ENCODE data around the gene MTHFD2. TPM values are rescaled to one million over a fixed set of nuclear protein-coding genes. Genes with fewer than 3 reads are reported as not detected.
"Not testable (repeated sequence)": the region's sequence is repeated elsewhere in the genome, so short reads cannot be mapped to it uniquely, and the experiment has no call there.

Gene MTHFD2
- total and polyA plus RNA-seq, 3 donors from 2014 or later, result 19.0 to 39.3 (median 23.2) TPM

- WGBS, 2 donors, result 92% methylated on average over 9 of the region's 9 CpGs
Measured at GRCh38 chr2:74186038-74186437, 12.4 kb upstream of the MTHFD2 start.

DNA sequence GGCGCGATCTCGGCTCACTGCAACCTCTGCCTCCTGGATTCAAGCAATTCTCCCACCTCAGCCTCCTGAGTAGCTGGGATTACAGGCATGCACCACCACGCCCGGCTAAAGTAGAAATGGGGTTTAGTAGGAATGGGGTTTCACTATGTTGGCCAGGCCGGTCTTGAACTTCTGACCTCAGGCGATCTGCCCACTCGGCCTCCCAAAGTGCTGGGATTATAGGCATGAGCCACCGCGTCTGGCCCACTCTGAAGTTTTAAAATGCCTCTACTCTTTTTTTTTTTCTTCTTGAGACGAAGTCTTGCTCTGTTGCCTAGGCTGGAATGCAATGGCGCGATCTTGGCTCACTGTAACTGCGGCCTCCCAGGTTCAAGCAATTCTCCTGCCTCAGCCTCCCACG lies 11.7 kb upstream of the MTHFD2 start:
- H3K4me1 ChIP-seq; DNase-seq; H3K4me3 ChIP-seq; H3K9me3 ChIP-seq; H3K27me3 ChIP-seq; intact Hi-C loops (cut with DNase I; ENCODE audit: low total_unique reads); H3K36me3 ChIP-seq (ENCODE audit: low read depth, missing control alignments); H3K27ac ChIP-seq: not testable (repeated sequence)
- 93 to 96% methylated on average over 15 of the region's 15 CpGs for WGBS, 2 donors

More at GRCh38 chr2:74186038-74186437, 12.4 kb upstream of the MTHFD2 start:
- Histone ChIP-seq H3K4me1 (no peaks in the 10 kb centered on the region), H3K4me3 (no peak overlapping the region), H3K27me3 (no peaks in the 10 kb centered on the region), H3K9me3 (no peaks in the 10 kb centered on the region), H3K36me3 (ENCODE audit: low read depth, missing control alignments) (no peaks in the 10 kb centered on the region), H3K27ac (no peak overlapping the region)
- TF ChIP-seq POLR2A (IDR thresholded peaks at IDR 0.05) (no peak), CTCF (IDR thresholded peaks at IDR 0.05) (no peak)
- DNase-seq, result no peak
- intact Hi-C loops (cut with DNase I; ENCODE audit: low total_unique reads), result no loop called here

DNA sequence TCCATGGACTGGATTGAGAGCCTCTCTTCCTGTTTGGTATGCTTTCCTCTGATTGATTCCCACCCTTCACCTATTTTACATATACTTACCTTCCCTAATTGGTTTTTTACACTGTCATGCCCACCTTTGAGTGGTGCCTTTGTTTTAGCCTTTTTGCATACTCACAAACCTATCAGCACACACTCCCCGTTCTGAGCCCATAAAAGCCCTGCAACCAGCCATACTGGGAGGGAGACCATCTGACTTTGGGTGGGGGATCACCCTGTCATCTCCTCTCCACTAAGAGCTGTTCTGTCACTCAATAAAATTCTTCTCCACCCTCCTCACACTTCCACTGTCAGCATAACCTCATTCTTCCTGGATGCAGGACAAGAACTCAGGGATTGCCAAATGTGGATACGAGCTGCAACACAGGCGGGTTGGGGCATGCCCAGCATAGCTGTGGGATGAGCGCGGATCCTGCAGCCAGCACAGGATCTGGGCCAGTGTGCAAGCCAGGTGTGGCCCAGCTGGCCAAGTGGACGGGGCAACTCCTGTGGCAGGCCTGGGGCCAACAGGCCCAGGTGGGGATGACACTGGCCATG lies 10.3 kb upstream of the MTHFD2 start:
- TF ChIP-seq POLR2A (IDR thresholded peaks at IDR 0.05), result no peak
- Histone ChIP-seq H3K27ac (no peak overlapping the region), H3K27me3 (no peaks in the 10 kb centered on the region), H3K4me3 (no peak overlapping the region), H3K9me3 (no peaks in the 10 kb centered on the region), H3K4me1 (peaks cover 3% of the 10 kb centered on the region), H3K36me3 (ENCODE audit: low read depth, missing control alignments) (no peaks in the 10 kb centered on the region)
- intact Hi-C loops (cut with DNase I; ENCODE audit: low total_unique reads), result no loop called here
- WGBS, 2 donors, result 86 to 93% methylated on average over 4 to 6 of the region's 6 CpGs
- DNase-seq, result no peak

DNA sequence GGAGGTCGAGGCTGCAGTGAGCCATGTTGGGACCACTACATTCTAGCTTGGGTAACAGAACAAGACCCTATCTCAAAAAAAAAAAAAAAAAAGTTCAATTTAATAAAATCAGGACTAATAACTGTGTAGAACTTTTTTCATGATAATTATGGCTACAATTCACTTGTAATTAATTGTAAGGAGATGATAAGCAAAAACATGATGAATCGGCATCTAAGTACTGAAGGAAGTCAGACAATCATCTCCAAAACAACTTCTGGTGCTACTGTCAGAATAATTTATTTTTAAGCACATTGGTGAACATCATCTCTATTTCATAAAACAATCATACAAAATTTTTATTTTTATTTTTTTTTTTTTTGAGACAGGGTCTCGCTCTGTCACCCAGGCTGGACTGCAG lies 9.7 kb upstream of the MTHFD2 start:
- no peaks in the 10 kb centered on the region for H3K27me3 ChIP-seq
- TF ChIP-seq POLR2A (IDR thresholded peaks at IDR 0.05) (no peak), CTCF (IDR thresholded peaks at IDR 0.05) (no peak)
- H3K36me3 ChIP-seq (ENCODE audit: low read depth, missing control alignments), result no peaks in the 10 kb centered on the region
- 87 to 88% methylated on average over 3 of the region's 3 CpGs for WGBS, 2 donors
- H3K9me3 ChIP-seq, result no peaks in the 10 kb centered on the region
- H3K4me3 ChIP-seq, result no peak overlapping the region
- H3K27ac ChIP-seq, result no peak overlapping the region
- peaks cover 3% of the 10 kb centered on the region for H3K4me1 ChIP-seq
- intact Hi-C loops (cut with DNase I; ENCODE audit: low total_unique reads), result no loop called here
- no peak for DNase-seq

DNA sequence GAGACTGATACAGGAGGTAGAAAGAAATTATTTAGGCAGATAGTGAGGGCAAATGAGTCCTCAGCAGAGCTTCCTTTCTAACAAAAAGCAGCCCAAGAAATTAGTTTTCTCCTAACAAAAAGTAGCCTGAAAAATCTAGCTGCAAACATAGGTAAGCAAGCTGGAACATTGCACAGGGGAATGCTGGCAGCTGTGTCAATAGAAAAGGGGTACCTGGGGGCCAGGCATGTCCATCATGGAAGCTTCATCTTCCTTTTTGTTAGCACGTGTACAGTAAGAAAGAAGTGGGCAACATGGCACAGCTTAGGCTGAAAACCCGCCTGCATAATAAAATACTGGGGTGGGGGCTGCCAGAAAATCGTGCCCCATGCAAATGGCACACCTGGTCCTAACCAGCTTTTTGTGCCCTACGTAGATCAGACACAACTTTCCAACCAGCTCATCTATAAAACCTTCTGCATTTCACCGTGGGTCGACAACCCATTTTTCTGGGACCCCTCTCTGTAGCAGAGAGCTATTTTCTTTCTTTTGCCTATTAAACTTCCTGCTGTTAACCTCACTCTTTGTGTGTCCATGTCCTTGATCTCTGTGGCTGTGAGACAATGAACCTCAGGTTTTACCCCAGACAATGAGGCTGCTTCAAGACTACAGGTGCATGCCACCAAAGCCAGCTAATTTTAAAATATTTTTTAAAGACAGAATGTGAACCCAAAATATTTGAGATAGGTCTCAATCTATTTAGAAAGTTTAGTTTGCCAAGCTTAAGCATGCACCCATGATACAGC lies 6.6 kb upstream of the MTHFD2 start:
- Histone ChIP-seq H3K27me3 (no peaks in the 10 kb centered on the region), H3K36me3 (ENCODE audit: low read depth, missing control alignments) (no peaks in the 10 kb centered on the region), H3K4me3 (no peak overlapping the region), H3K9me3 (no peaks in the 10 kb centered on the region), H3K27ac (no peak overlapping the region), H3K4me1 (peaks cover 3% of the 10 kb centered on the region)
- WGBS, 2 donors, result 85% methylated on average over 6 of the region's 6 CpGs
- intact Hi-C loops (cut with DNase I; ENCODE audit: low total_unique reads), result no loop called here
- TF ChIP-seq CTCF (IDR thresholded peaks at IDR 0.05), result no peak
- no peak for TF ChIP-seq POLR2A (IDR thresholded peaks at IDR 0.05)
- no peak for DNase-seq

All from testis (tissue), 3 donors.